Thyroid gland (tissue), 4 donors: ENCODE data around the gene TRAPPC3L. TPM values are rescaled to one million over a fixed set of nuclear protein-coding genes. Genes with fewer than 3 reads are reported as not detected.

Source experiments
- DNase-seq, 2 donors: peaks; one replicate each; pipeline ENCODE4 v3.0.0-alpha.2; 2019
- H3K27ac ChIP-seq, 3 donors: fragments of 200-600 bp; sonication (generic); 1 replicate in 2 of 3; 2 replicates in 1 of 3; pipeline ENCODE4 v1.5.1; 2016 to 2019; ENCODE audit warnings: mild to moderate bottlenecking in 1 of 3, moderate library complexity in 1 of 3
- H3K27me3 ChIP-seq: fragments of 200-600 bp; sonication (generic); one replicate; pipeline ENCODE4 v1.5.1; 2019
- H3K36me3 ChIP-seq, 2 donors: fragments of 200-600 bp; sonication (generic); one replicate each; pipeline ENCODE4 v1.5.1; 2016 to 2019
- H3K4me1 ChIP-seq, 2 donors: fragments of 200-600 bp; sonication (generic); one replicate each; pipeline ENCODE4 v1.5.1; 2017 to 2019
- H3K4me3 ChIP-seq, 3 donors: fragments of 200-600 bp; sonication (generic); replicated peaks in 1 of 3; 1 replicate in 2 of 3; 2 replicates in 1 of 3; pipeline ENCODE4 v1.5.1; 2016; ENCODE audit warnings: mild to moderate bottlenecking in 1 of 3
- H3K9me3 ChIP-seq: fragments of 200-600 bp; sonication (generic); one replicate; pipeline ENCODE4 v1.5.1; 2017
- POLR2A ChIP-seq, 2 donors: fragments of 450-650 bp; IDR thresholded peaks; one replicate each; pipeline ENCODE4 v1.6.1; 2017; ENCODE audit warnings: antibody characterized with exemption in 2 of 2, mild to moderate bottlenecking in 2 of 2, moderate library complexity in 1 of 2
- WGBS, 2 donors: methylation state at CpG; one replicate each; pipeline ENCODE4 v1.1.5; 2017; 5-methylcytosine and 5-hydroxymethylcytosine counted together
- intact Hi-C: fragments of 100-400 bp; cut with DNase I; formaldehyde crosslinking; loops from one replicate; pipeline ENCODE4 v1.15.1; 2023
- total RNA-seq, 4 donors: library from RNA; depleted of rRNA; stranded (reverse); fragments of >200 nt; gene quantifications; one replicate each; pipeline ENCODE4 v1.2.3, GENCODE V29; 2016
- TF ChIP-seq, protein P1 (sequence below), 6 experiments: fragments of 200-600 bp in 3 of 6; fragments of 450-650 bp in 3 of 6; sonication (generic) in 3 of 6; IDR thresholded peaks; one replicate each; pipeline ENCODE4 v1.5.1; 2016 to 2019; ENCODE audit warnings: antibody characterized with exemption in 6 of 6, mild to moderate bottlenecking in 2 of 6, inconsistent platforms in 1 of 6, moderate library complexity in 1 of 6

TRAPPC3L gene
- total RNA-seq, 4 donors from 2014 or later, result 0.13 to 0.42 TPM; not detected in 2

DNA sequence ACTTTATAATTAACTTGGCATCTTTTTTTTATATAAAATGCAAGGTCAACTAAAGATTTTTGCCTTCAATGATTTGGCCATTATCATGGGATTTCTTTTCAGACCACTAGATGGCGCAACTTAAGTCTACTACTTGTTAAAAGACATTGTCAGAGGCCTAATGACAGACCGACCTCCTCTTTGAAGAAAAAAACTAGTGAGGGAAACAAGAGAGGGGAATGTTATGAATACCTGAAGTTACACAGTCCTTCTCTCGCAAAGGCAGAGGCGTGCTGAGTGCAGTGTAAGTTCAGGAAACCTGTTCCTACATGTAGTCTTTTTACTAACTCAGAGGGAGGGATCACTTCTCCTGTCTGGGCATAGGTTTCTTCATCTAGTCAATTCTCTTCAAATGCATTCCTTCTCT lies 9.3 kb downstream of the TRAPPC3L start:
- DNase-seq, result peak; percentile 7 to 16
- intact Hi-C loops, result loop anchor here (10.0 kb wide), 1 partner anchor 241 kb away; no protein-coding TSS in a partner anchor

DNA sequence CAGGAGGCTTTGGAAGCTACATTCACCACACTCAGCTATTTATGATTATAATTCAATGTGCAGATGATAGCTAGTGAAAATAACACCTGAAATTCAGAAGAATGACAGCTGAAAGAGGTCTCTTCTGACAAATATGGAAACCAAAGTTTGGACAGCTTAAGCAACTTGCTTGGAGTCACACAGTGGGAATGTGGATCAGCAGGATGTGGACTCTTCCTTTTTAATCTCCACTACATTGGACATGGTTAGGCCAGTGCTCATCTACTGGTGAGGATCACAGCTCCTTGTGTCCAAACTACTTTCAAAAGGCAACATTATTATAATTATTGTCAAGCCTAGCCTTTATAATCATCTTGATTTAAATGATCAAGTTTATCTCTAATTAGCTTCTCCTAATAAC lies 10.4 kb downstream of the TRAPPC3L start:
- no peaks in the 10 kb centered on the region for H3K27me3 ChIP-seq
- no peaks in the 10 kb centered on the region for H3K36me3 ChIP-seq
- no peak for DNase-seq
- intact Hi-C loops, result loop anchor here (10.0 kb wide), 1 partner anchor 240 kb away; no protein-coding TSS in a partner anchor
- peaks cover 0 to 7% of the 10 kb centered on the region in 2 donors for H3K4me1 ChIP-seq
- H3K9me3 ChIP-seq, result no peaks in the 10 kb centered on the region
- no peak overlapping the region for H3K27ac ChIP-seq
- H3K4me3 ChIP-seq, result no peak overlapping the region
- no peak for TF ChIP-seq POLR2A (IDR thresholded peaks at IDR 0.05)
- TF ChIP-seq, protein P1, sequence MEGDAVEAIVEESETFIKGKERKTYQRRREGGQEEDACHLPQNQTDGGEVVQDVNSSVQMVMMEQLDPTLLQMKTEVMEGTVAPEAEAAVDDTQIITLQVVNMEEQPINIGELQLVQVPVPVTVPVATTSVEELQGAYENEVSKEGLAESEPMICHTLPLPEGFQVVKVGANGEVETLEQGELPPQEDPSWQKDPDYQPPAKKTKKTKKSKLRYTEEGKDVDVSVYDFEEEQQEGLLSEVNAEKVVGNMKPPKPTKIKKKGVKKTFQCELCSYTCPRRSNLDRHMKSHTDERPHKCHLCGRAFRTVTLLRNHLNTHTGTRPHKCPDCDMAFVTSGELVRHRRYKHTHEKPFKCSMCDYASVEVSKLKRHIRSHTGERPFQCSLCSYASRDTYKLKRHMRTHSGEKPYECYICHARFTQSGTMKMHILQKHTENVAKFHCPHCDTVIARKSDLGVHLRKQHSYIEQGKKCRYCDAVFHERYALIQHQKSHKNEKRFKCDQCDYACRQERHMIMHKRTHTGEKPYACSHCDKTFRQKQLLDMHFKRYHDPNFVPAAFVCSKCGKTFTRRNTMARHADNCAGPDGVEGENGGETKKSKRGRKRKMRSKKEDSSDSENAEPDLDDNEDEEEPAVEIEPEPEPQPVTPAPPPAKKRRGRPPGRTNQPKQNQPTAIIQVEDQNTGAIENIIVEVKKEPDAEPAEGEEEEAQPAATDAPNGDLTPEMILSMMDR (IDR thresholded peaks at IDR 0.05), result no peak

More for the DNA sequence above, 9.3 kb downstream of the TRAPPC3L start:
- Histone ChIP-seq H3K27me3 (no peaks in the 10 kb centered on the region), H3K36me3 (no peaks in the 10 kb centered on the region), H3K4me1 (peaks cover 0 to 4% of the 10 kb centered on the region in 2 donors), H3K4me3 (no peak overlapping the region), H3K9me3 (no peaks in the 10 kb centered on the region), H3K27ac (no peak overlapping the region)
- TF ChIP-seq POLR2A (IDR thresholded peaks at IDR 0.05), result no peak
- TF ChIP-seq, protein P1 (IDR thresholded peaks at IDR 0.05), result peak; percentile 34 to 73 (median 70)
- WGBS, 2 donors, result 6 to 7% methylated on average over 4 of the region's 4 CpGs

DNA sequence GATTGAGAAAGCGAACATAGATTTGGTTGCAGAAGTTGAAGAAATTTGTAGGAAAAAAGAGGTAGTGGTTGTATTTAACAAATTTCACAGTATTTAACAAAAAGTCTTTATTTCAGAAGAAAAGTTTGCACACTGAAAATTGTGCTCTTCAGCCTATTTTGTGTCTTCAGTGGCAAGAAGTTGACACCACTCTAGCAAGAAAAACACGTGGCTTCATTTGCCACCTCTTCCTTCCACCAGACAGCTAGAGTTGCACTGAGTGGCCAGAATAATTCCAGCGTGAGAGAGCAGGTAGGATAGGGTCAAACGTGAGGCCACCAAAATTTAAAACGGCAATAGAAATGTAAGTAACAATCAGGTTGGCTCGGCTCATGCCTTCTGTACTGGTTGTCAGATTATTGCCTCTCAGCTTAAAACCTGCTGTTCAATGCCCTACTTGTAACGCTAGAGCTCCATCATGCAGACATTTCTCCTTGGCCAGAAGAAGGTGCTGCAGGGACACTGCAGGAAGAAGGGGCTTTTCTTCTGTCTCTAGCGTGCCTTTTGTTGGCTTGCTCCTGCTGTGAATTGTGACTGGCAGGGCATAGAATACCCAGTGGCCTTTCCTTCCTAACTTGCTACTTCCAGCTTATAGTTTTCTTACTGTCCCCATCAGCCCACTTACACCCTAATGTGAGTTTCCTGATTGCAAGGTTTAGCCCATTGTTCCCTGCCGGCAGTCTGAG lies 12.1 kb downstream of the TRAPPC3L start:
- intact Hi-C loops, result loop anchor here (10.0 kb wide), 1 partner anchor 239 kb away; no protein-coding TSS in a partner anchor
- WGBS, 2 donors, result 45 to 46% methylated on average over 9 of the region's 9 CpGs
- H3K27ac ChIP-seq, result no peak overlapping the region
- TF ChIP-seq POLR2A (IDR thresholded peaks at IDR 0.05), result no peak
- TF ChIP-seq, protein P1 (IDR thresholded peaks at IDR 0.05), result peak in 1 of 6 experiments; percentile 10
- H3K4me1 ChIP-seq, result peaks cover 0 to 8% of the 10 kb centered on the region in 2 donors
- H3K27me3 ChIP-seq, result no peaks in the 10 kb centered on the region
- H3K4me3 ChIP-seq, result no peak overlapping the region
- H3K36me3 ChIP-seq, result no peaks in the 10 kb centered on the region
- no peaks in the 10 kb centered on the region for H3K9me3 ChIP-seq
- no peak for DNase-seq

DNA sequence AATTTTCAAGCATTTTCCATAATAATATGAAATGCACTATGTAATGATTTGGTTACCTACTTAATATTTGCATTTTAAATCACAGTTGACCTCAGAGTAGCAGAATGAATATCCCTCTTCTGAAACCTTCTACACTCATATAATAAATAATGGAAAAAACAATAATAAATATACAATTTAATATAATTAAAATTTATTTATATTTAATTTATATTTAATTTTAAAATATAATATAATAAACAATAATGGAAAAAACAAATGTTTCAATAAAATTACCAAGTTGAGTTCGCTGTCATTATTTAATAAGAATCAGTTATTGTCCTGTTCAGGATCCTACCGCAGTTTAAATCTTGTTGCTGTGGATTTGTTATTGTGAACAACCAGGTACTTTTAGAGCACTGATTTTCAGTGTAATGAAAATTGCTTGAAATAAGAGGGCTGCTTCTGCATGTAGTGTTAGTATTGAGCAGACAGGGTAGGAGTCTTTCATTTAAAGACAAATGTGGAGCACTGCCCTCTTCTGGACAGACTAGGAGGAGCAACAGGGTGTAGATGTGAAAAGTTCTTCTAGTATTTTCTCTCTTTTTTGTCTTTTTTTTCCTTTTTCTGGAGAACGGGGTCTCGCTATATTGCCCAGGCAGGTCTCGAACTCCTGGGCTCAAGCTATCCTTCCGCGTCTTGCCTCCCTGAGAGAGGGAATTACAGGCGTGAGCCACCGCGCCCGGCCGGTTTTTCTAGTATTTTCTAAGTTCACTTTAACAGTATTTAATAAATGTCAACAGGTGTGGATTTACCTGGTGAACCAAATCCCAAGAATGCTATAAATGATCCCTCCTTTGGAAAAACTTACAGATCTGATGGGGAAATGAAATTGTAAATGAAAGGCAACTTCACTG lies 13.6 kb downstream of the TRAPPC3L start:
- Histone ChIP-seq H3K36me3 (no peaks in the 10 kb centered on the region), H3K27ac (no peak overlapping the region), H3K4me1 (peaks cover 0 to 8% of the 10 kb centered on the region in 2 donors), H3K4me3 (no peak overlapping the region), H3K27me3 (no peaks in the 10 kb centered on the region), H3K9me3 (no peaks in the 10 kb centered on the region)
- intact Hi-C loops, result loop anchor here (10.0 kb wide), 1 partner anchor 237 kb away; no protein-coding TSS in a partner anchor
- 86 to 89% methylated on average over 12 of the region's 12 CpGs for WGBS, 2 donors
- TF ChIP-seq POLR2A (IDR thresholded peaks at IDR 0.05), result no peak
- TF ChIP-seq, protein P1 (IDR thresholded peaks at IDR 0.05), result peak in 4 of 6 experiments; percentile 33 to 49 (median 45)
- DNase-seq, result peak; percentile 10 to 21
